Kidney (tissue), 14 donors: ENCODE results near the gene MYOD1. TPM values are rescaled to one million over a fixed set of nuclear protein-coding genes. Genes with fewer than 3 reads are reported as not detected.

Source experiments
- DNase-seq, 5 donors: peaks; one replicate each; pipeline ENCODE4 v3.0.0-alpha.2; 2013 to 2020
- FAIRE-seq: peaks from 2 replicates; lab custom pipeline; 2012; peaks lifted over from hg19 to GRCh38; lab: Jason Lieb, UNC
- H3K27ac ChIP-seq, 2 donors: one replicate each; pipeline ENCODE4 v1.7.0; 2013; ENCODE audit warnings: low read depth in 2 of 2, low read length in 2 of 2, inconsistent platforms in 1 of 2
- H3K27me3 ChIP-seq: one replicate; pipeline ENCODE4 v1.7.1; 2013; ENCODE audit warnings: low read length, inconsistent platforms; ENCODE audit not compliant: control insufficient read depth, insufficient read depth
- H3K36me3 ChIP-seq, 3 donors: one replicate each; pipeline versions ENCODE4 v1.7.0 to v1.7.1; 2013; ENCODE audit warnings: low read length in 3 of 3, control low read depth in 1 of 3, inconsistent platforms in 1 of 3; ENCODE audit not compliant: insufficient read depth in 3 of 3, control insufficient read depth in 2 of 3
- H3K4me1 ChIP-seq, 3 donors: one replicate each; pipeline versions ENCODE4 v1.7.0 to v1.7.1; 2013; ENCODE audit warnings: low read length in 3 of 3, inconsistent platforms in 1 of 3, low read depth in 1 of 3; ENCODE audit not compliant: control insufficient read depth in 2 of 3, insufficient read depth in 2 of 3
- H3K4me3 ChIP-seq, 3 donors: one replicate each; pipeline versions ENCODE4 v1.7.0 to v1.8.1; 2013; ENCODE audit warnings: low read length in 3 of 3, control low read depth in 1 of 3, inconsistent platforms in 1 of 3
- H3K9ac ChIP-seq, 3 donors: one replicate each; pipeline versions ENCODE4 v1.7.0 to v1.7.1; 2013; ENCODE audit warnings: low read length in 3 of 3, control low read depth in 1 of 3, inconsistent platforms in 1 of 3
- H3K9me3 ChIP-seq, 3 donors: one replicate each; pipeline versions ENCODE4 v1.7.0 to v1.7.1; 2013; ENCODE audit warnings: low read length in 3 of 3, control low read depth in 1 of 3, inconsistent platforms in 1 of 3; ENCODE audit not compliant: control insufficient read depth in 2 of 3, insufficient read depth in 1 of 3
- CTCF ChIP-seq: IDR thresholded peaks from 3 replicates; pipeline ENCODE4 v1.5.1; 2012; ENCODE audit warnings: mild to moderate bottlenecking, moderate library complexity, borderline replicate concordance; ENCODE audit not compliant: insufficient read depth; ENCODE audit errors: extremely low read depth
- intact Hi-C: fragments of 100-400 bp; cut with DNase I; formaldehyde crosslinking; loops from one replicate; pipeline ENCODE4 v1.11.1; 2022
- polyA plus RNA-seq: library from polyadenylated mRNA; stranded (reverse); fragments of 350-450 nt; fragmentation: Illumina TruSeq; extraction: RNeasy Lipid Tissue Mini Kit (QIAGEN cat#74804); gene quantifications from one replicate; pipeline ENCODE4 v1.2.3, GENCODE V29; 2014; ENCODE audit warnings: low read depth, low replicate concordance; ENCODE audit not compliant: insufficient read depth
- total RNA-seq: library from RNA; stranded (reverse); fragmentation: NEBNext Ultra II Directional; extraction: Animal tissue kit (Norgen Biotek cat#: 25700); gene quantifications from one replicate; pipeline ENCODE4 v1.2.1, GENCODE V29; 2021
- donor health status: control.
- donor health status: control.
- donor health status: control.
- donor health status: control.
- donor health status: control.
- donor health status: DM: yes; HTN: yes; CAD: no.
- donor health status: Normal renal cell carcinoma (clear cell type).

The MYOD1 gene
- total and polyA plus RNA-seq, 2 donors from 2014 or later: not detected

GRCh38 chr11:17767301-17767885 lies 48.0 kb downstream of the MYOD1 start:
- Histone ChIP-seq H3K36me3 (no peaks in the 10 kb centered on the region), H3K9me3 (no peaks in the 10 kb centered on the region), H3K4me1 (no peaks in the 10 kb centered on the region), H3K27me3 (no peaks in the 10 kb centered on the region), H3K9ac (no peak overlapping the region), H3K4me3 (no peak overlapping the region), H3K27ac (no peak overlapping the region)
- intact Hi-C loops: no loop called here
- FAIRE-seq: no peak
- no peak for TF ChIP-seq CTCF
- DNase-seq: peak in 1 of 5 donors; percentile 49

- H3K27ac ChIP-seq: no peak overlapping the region
- intact Hi-C loops: no loop called here
- H3K36me3 ChIP-seq: no peaks in the 10 kb centered on the region
- peak in 1 of 5 donors; percentile 25 for DNase-seq
- TF ChIP-seq CTCF: no peak
- H3K9me3 ChIP-seq: no peaks in the 10 kb centered on the region
- no peaks in the 10 kb centered on the region for H3K27me3 ChIP-seq
- no peaks in the 10 kb centered on the region for H3K4me1 ChIP-seq
- H3K9ac ChIP-seq: no peak overlapping the region
- no peak overlapping the region for H3K4me3 ChIP-seq
- FAIRE-seq: no peak
Measured at GRCh38 chr11:17767914-17768313, 48.5 kb downstream of the MYOD1 start.

GRCh38 chr11:17768547-17768946 lies 49.2 kb downstream of the MYOD1 start:
- no peak overlapping the region for H3K9ac ChIP-seq
- FAIRE-seq: no peak
- no peak for TF ChIP-seq CTCF
- DNase-seq: peak in 1 of 5 donors; percentile 32
- H3K4me1 ChIP-seq: no peaks in the 10 kb centered on the region
- no peaks in the 10 kb centered on the region for H3K27me3 ChIP-seq
- no peak overlapping the region for H3K27ac ChIP-seq
- no peaks in the 10 kb centered on the region for H3K36me3 ChIP-seq
- intact Hi-C loops: no loop called here
- no peak overlapping the region for H3K4me3 ChIP-seq
- H3K9me3 ChIP-seq: no peaks in the 10 kb centered on the region

- Histone ChIP-seq H3K4me3 (no peak overlapping the region), H3K9me3 (no peaks in the 10 kb centered on the region), H3K27me3 (no peaks in the 10 kb centered on the region), H3K27ac (no peak overlapping the region), H3K36me3 (no peaks in the 10 kb centered on the region), H3K4me1 (no peaks in the 10 kb centered on the region), H3K9ac (no peak overlapping the region)
- DNase-seq: no peak
- TF ChIP-seq CTCF: no peak
- no peak for FAIRE-seq
- intact Hi-C loops: no loop called here
Measured at GRCh38 chr11:17769218-17769617, 49.8 kb downstream of the MYOD1 start.
